IMR-90 (cell line): ENCODE measurements around the gene PDIA2. TPM values are rescaled to one million over a fixed set of nuclear protein-coding genes. Genes with fewer than 3 reads are reported as not detected.
A peak's percentile ranks its signal among the peaks of the same experiment; 100 is the strongest.

Experiments used
- ATAC-seq: fragments of 200-7000 bp; cut with Tn5 transposase; 2 replicates; pipeline ENCODE4 v1.9.1; 2020; ENCODE audit warnings: low read depth, mild to moderate bottlenecking, moderate library complexity
- BruUV-seq: library from RNA; stranded (reverse); fragments of 400-500 nt; replicated peaks from 2 replicates; lab custom pipeline; 2021; lab: Mats Ljungman, UMichigan
- CTCF ChIA-PET: fragments of 300-600 bp; formaldehyde crosslinking; extraction: SDS; loops from one replicate; lab custom pipeline; 2021; ENCODE audit warnings: antibody characterized with exemption; lab: Yijun Ruan, JAX
- POLR2A ChIA-PET: fragments of 300-600 bp; sonication (Branson Sonifier 250); formaldehyde crosslinking; loops from one replicate; lab custom pipeline; 2022; ENCODE audit warnings: antibody characterized with exemption; ENCODE audit not compliant: unreplicated experiment; lab: Charles Lee
- DNase-seq: peaks from one replicate; pipeline ENCODE4 v3.0.0; 2013
- H2AFZ ChIP-seq: replicated peaks from 2 replicates; pipeline ENCODE3; 2013; ENCODE audit warnings: low read length, mild to moderate bottlenecking; ENCODE audit not compliant: poor library complexity
- H2AK5ac ChIP-seq: 2 replicates; pipeline ENCODE4 v1.6.1; 2013; ENCODE audit warnings: low read depth, low read length, inconsistent platforms
- H2AK9ac ChIP-seq: replicated peaks from 2 replicates; pipeline ENCODE3; 2013; ENCODE audit warnings: mild to moderate bottlenecking, low read depth, low read length, moderate library complexity; ENCODE audit not compliant: poor library complexity
- H2BK120ac ChIP-seq: 2 replicates; pipeline ENCODE4 v1.6.1; 2013; ENCODE audit warnings: low read depth, low read length, inconsistent platforms
- H2BK15ac ChIP-seq: 3 replicates; pipeline ENCODE4 v1.6.1; 2013; ENCODE audit warnings: low read depth, low read length, inconsistent platforms
- H2BK20ac ChIP-seq: 2 replicates; pipeline ENCODE4 v1.6.1; 2013; ENCODE audit warnings: low read depth, mild to moderate bottlenecking, inconsistent platforms, low read length, moderate library complexity
- H2BK5ac ChIP-seq: 2 replicates; pipeline ENCODE4 v1.6.1; 2013; ENCODE audit warnings: mild to moderate bottlenecking, low read depth, low read length, inconsistent platforms; ENCODE audit not compliant: poor library complexity, severe bottlenecking
- H3K14ac ChIP-seq: replicated peaks from 2 replicates; pipeline ENCODE4 v1.6.1; 2013; ENCODE audit warnings: low read depth, low read length, inconsistent platforms
- H3K18ac ChIP-seq: 2 replicates; pipeline ENCODE4 v1.6.1; 2013; ENCODE audit warnings: low read depth, low read length, control low read depth
- H3K23ac ChIP-seq: 2 replicates; pipeline ENCODE4 v1.6.1; 2013; ENCODE audit warnings: low read depth, low read length, inconsistent platforms
- H3K27ac ChIP-seq: 2 replicates; pipeline ENCODE4 v1.5.1; 2013; ENCODE audit warnings: mild to moderate bottlenecking, control low read depth, low read length; ENCODE audit not compliant: insufficient read depth
- H3K27me3 ChIP-seq: 2 replicates; pipeline ENCODE4 v1.6.1; 2013; ENCODE audit warnings: low read length; ENCODE audit not compliant: control insufficient read depth, insufficient read depth
- H3K36me3 ChIP-seq: 2 replicates; pipeline ENCODE4 v1.6.1; 2013; ENCODE audit warnings: low read length, mixed read lengths; ENCODE audit not compliant: control insufficient read depth, insufficient read depth
- H3K4ac ChIP-seq: 2 replicates; pipeline ENCODE4 v1.6.1; 2013; ENCODE audit warnings: low read depth, low read length, inconsistent platforms
- H3K4me1 ChIP-seq: 2 replicates; pipeline ENCODE4 v1.6.1; 2013; ENCODE audit warnings: low read length, mixed read lengths; ENCODE audit not compliant: control insufficient read depth, insufficient read depth
- H3K4me2 ChIP-seq: 2 replicates; pipeline ENCODE4 v1.6.1; 2013; ENCODE audit warnings: low read depth, mild to moderate bottlenecking, control low read depth, low read length, moderate library complexity
- H3K4me3 ChIP-seq: 2 replicates; pipeline ENCODE4 v1.5.1; 2013; ENCODE audit warnings: low read depth, mild to moderate bottlenecking, control low read depth, low read length, moderate library complexity; ENCODE audit not compliant: insufficient read depth
- H3K56ac ChIP-seq: 2 replicates; pipeline ENCODE4 v1.6.1; 2013; ENCODE audit warnings: low read length, inconsistent platforms; ENCODE audit not compliant: insufficient read depth; ENCODE audit errors: extremely low read depth
- H3K79me1 ChIP-seq, 2 experiments: 2 replicates each; pipeline ENCODE4 v1.6.1; 2013; ENCODE audit warnings: low read length in 2 of 2, inconsistent platforms in 1 of 2, low read depth in 1 of 2
- H3K9ac ChIP-seq: 2 replicates; pipeline ENCODE4 v1.6.1; 2013; ENCODE audit warnings: low read depth, low read length, control low read depth
- H3K9me1 ChIP-seq: 2 replicates; pipeline ENCODE4 v1.6.1; 2013; ENCODE audit warnings: low read length, inconsistent platforms; ENCODE audit not compliant: insufficient read depth
- H3K9me3 ChIP-seq: 2 replicates; pipeline ENCODE4 v1.6.1; 2013; ENCODE audit warnings: low read length; ENCODE audit not compliant: control insufficient read depth, insufficient read depth
- H4K20me1 ChIP-seq: 2 replicates; pipeline ENCODE4 v1.6.1; 2013; ENCODE audit warnings: low read length, inconsistent platforms; ENCODE audit not compliant: insufficient read depth
- H4K5ac ChIP-seq: 2 replicates; pipeline ENCODE4 v1.6.1; 2013; ENCODE audit warnings: mild to moderate bottlenecking, low read depth, low read length, control low read depth
- H4K8ac ChIP-seq, 2 experiments: 2 replicates each; pipeline ENCODE4 v1.6.1; 2013; ENCODE audit warnings: low read depth in 2 of 2, low read length in 2 of 2, control low read depth in 1 of 2, inconsistent platforms in 1 of 2
- H4K91ac ChIP-seq: 2 replicates; pipeline ENCODE4 v1.6.1; 2013; ENCODE audit warnings: low read depth, low read length, inconsistent platforms; ENCODE audit not compliant: insufficient read depth
- RCOR1 ChIP-seq: IDR thresholded peaks from 2 replicates; pipeline ENCODE4 v1.6.1; 2012; ENCODE audit warnings: mild to moderate bottlenecking, low read length, improper control_type of control experiment; ENCODE audit not compliant: insufficient replicate concordance
- WGBS, 2 experiments: methylation state at CpG; one replicate each; pipeline versions ENCODE4 v1.1.5 to v1.1.7; 2013; ENCODE audit warnings: missing lambda C conversion rate in 2 of 2; ENCODE audit not compliant: insufficient read length in 1 of 2; ENCODE audit errors: extremely low coverage in 2 of 2; 5-methylcytosine and 5-hydroxymethylcytosine counted together
- dilution Hi-C: fragments of 300-500 bp; cut with HindIII; formaldehyde crosslinking; loops from one replicate; pipeline ENCODE4 v1.14.3; 2018; ENCODE audit warnings: low sequenced_read_pairs; ENCODE audit not compliant: unreplicated experiment
- in situ Hi-C: fragments of 300-500 bp; cut with MboI; formaldehyde crosslinking; loops from 3 replicates; pipeline ENCODE4 v1.14.3; 2019; ENCODE audit warnings: low sequenced_read_pairs, inconsistent platforms, mixed read lengths
- intact Hi-C: fragments of 100-400 bp; cut with micrococcal nuclease; formaldehyde crosslinking; loops from 2 replicates; pipeline ENCODE4 v1.10.0; 2022
- polyA plus RNA-seq, 3 experiments: library from polyadenylated mRNA; depleted of rRNA; stranded (reverse); fragments of >200 nt; gene quantifications; 2 replicates each; pipeline ENCODE4 v1.2.3, GENCODE V29; 2012; ENCODE audit warnings: low replicate concordance in 1 of 3
- total RNA-seq: library from RNA; depleted of rRNA; stranded (reverse); fragments of >200 nt; gene quantifications from 2 replicates; pipeline ENCODE4 v1.2.3, GENCODE V29; 2012

The PDIA2 gene
- total and polyA plus RNA-seq, 2 of the 4 experiments (the other 2 are of a cell fraction): 0.17 TPM; not detected in 1

GRCh38 chr16:280005-280460 is 2.9 kb upstream of the PDIA2 start:
- no peak overlapping the region; the same call in 1 of the 2 replicates for H3K4me3 ChIP-seq
- no peak overlapping the region for H2BK5ac ChIP-seq
- no peak overlapping the region for H3K56ac ChIP-seq
- DNase-seq (no peak), ATAC-seq (peak; percentile 33)
- H2AK5ac ChIP-seq: no peak overlapping the region
- no peak overlapping the region for H2BK120ac ChIP-seq
- no peak overlapping the region for H4K8ac ChIP-seq
- no peak overlapping the region for H3K23ac ChIP-seq
- H3K4me2 ChIP-seq: no peak overlapping the region
- ChIA-PET CTCF (no interaction called here), POLR2A (no interaction called here)
- H3K79me1 ChIP-seq: no peaks in the 10 kb centered on the region
- H2AFZ ChIP-seq: no peak overlapping the region
- no peak overlapping the region for H3K27ac ChIP-seq
- dilution Hi-C loops: no loop called here
- no peak overlapping the region for H3K14ac ChIP-seq
- BruUV-seq: no TSS peak
- no peaks in the 10 kb centered on the region; the same call in 1 of the 2 replicates for H4K20me1 ChIP-seq
- TF ChIP-seq RCOR1: no peak
- no peak overlapping the region for H3K4ac ChIP-seq
- no peak overlapping the region for H2BK20ac ChIP-seq
- H4K91ac ChIP-seq: no peak overlapping the region
- H3K18ac ChIP-seq: no peak overlapping the region
- no peak overlapping the region for H2BK15ac ChIP-seq
- intact Hi-C loops: no loop called here
- H3K9ac ChIP-seq: no peak overlapping the region
- 16% methylated on average over 15 of the region's 47 CpGs; no CpG with 5 or more reads in 1 of the 2 experiments for WGBS, 2 experiments
- H2AK9ac ChIP-seq: no peak overlapping the region
- in situ Hi-C loops: no loop called here
- no peak overlapping the region for H4K5ac ChIP-seq
- H3K27me3 ChIP-seq: peaks cover 42% of the 10 kb centered on the region
- no peaks in the 10 kb centered on the region for H3K9me1 ChIP-seq
- H3K4me1 ChIP-seq: peaks cover 3% of the 10 kb centered on the region; the same call in 1 of the 2 replicates
- no peaks in the 10 kb centered on the region for H3K36me3 ChIP-seq
- no peaks in the 10 kb centered on the region for H3K9me3 ChIP-seq
